ENCODE results near the gene IL18BP.

The IL18BP gene

GRCh38 chr11:72013765-72014711 lies 15.3 kb downstream of the IL18BP start:
- no peak for DNase-seq

GRCh38 chr11:72014761-72015320 lies 16.1 kb downstream of the IL18BP start:
- no peak for DNase-seq

- no peak for DNase-seq
These were observed 16.9 kb downstream of the IL18BP start for GRCh38 chr11:72015511-72016061.

- no peak for DNase-seq
These were observed 19.5 kb downstream of the IL18BP start for GRCh38 chr11:72018171-72018570.

- DNase-seq: no peak
These were observed 24.6 kb downstream of the IL18BP start for GRCh38 chr11:72023335-72023734.

- no peak for DNase-seq
These were observed 25.5 kb downstream of the IL18BP start for GRCh38 chr11:72024069-72024754.

- no peak for DNase-seq
These were observed 27.4 kb downstream of the IL18BP start for GRCh38 chr11:72026090-72026489.

GRCh38 chr11:72030472-72031045 lies 31.9 kb downstream of the IL18BP start:
- no peak for DNase-seq

GRCh38 chr11:72036687-72037086 lies 38.0 kb downstream of the IL18BP start:
- DNase-seq: no peak

GRCh38 chr11:72037554-72038311 lies 39.0 kb downstream of the IL18BP start:
- no peak for DNase-seq

GRCh38 chr11:72038491-72038890 lies 39.8 kb downstream of the IL18BP start:
- DNase-seq: no peak

- no peak for DNase-seq
These were observed 40.5 kb downstream of the IL18BP start for GRCh38 chr11:72039031-72039855.

- peak in 1 of 2 donors; percentile 14 for DNase-seq
These were observed 41.2 kb downstream of the IL18BP start for GRCh38 chr11:72039856-72040401.

GRCh38 chr11:72040491-72041363 lies 42.0 kb downstream of the IL18BP start:
- DNase-seq: peak; percentile 65 to 69

- peak; percentile 7 to 20 for DNase-seq
These were observed 42.8 kb downstream of the IL18BP start for GRCh38 chr11:72041364-72042063.

GRCh38 chr11:72042064-72042745 lies 43.5 kb downstream of the IL18BP start:
- no peak for DNase-seq

- DNase-seq: no peak
These were observed 47.1 kb downstream of the IL18BP start for GRCh38 chr11:72045849-72046248.

GRCh38 chr11:72048766-72049460 lies 50.2 kb downstream of the IL18BP start:
- no peak for DNase-seq

Measured in stimulated activated CD4-positive, alpha-beta T cell treated with anti-CD3 and anti-CD28 coated beads, Interleukin-2, amount 100 ng/mL, for 48 hours (primary cell).